ENCODE data around the gene BMPR1B. TPM values are rescaled to one million over a fixed set of nuclear protein-coding genes. Genes with fewer than 3 reads are reported as not detected.

Gene BMPR1B
- total and polyA plus RNA-seq, 9 of the 15 experiments (the other 6 are each of a cell fraction or from before 2014, with no cell fraction given) = 0.01 TPM; not detected in 8

- Histone ChIP-seq H3K36me3 (ENCODE audit: control insufficient read depth, insufficient read depth, low read length) (no peaks in the 10 kb centered on the region), H3K4me2 (ENCODE audit: insufficient read depth, low read length) (no peak overlapping the region), H2AFZ (ENCODE audit: low read depth, low read length) (no peak overlapping the region), H3K9me1 (ENCODE audit: control insufficient read depth, insufficient read depth, low read length) (no peaks in the 10 kb centered on the region), H3K9ac (ENCODE audit: insufficient read depth in 1 of 2, low read depth in 2 of 2, low read length in 2 of 2) (no peak overlapping the region), H4K20me1 (replicated peaks; ENCODE audit: control insufficient read depth, insufficient read depth, low read length) (no peaks in the 10 kb centered on the region), H3K4me3 (no peak overlapping the region), H3K79me2 (ENCODE audit: control insufficient read depth, insufficient read depth, low read length) (no peaks in the 10 kb centered on the region), H3K4me1 (replicated peaks in 1 of 2; ENCODE audit: control insufficient read depth in 2 of 2, insufficient read depth in 2 of 2, low read length in 2 of 2) (no peaks in the 10 kb centered on the region), H3K27me3 (ENCODE audit: control insufficient read depth in 2 of 2, insufficient read depth in 2 of 2, low read length in 2 of 2) (0 out of 5 replicates have a peak, but pooled peaks cover 0 to 2% of the 10 kb centered on the region in 2 experiments), H3K27ac (ENCODE audit: extremely low read depth, low read depth, low read length) (no peak overlapping the region), H3K9me3 (replicated peaks; ENCODE audit: control insufficient read depth, insufficient read depth, low read depth, low read length) (no peaks in the 10 kb centered on the region)
- TF ChIP-seq BCOR (IDR thresholded peaks at IDR 0.05) = no peak
- TF ChIP-seq, protein P1, sequence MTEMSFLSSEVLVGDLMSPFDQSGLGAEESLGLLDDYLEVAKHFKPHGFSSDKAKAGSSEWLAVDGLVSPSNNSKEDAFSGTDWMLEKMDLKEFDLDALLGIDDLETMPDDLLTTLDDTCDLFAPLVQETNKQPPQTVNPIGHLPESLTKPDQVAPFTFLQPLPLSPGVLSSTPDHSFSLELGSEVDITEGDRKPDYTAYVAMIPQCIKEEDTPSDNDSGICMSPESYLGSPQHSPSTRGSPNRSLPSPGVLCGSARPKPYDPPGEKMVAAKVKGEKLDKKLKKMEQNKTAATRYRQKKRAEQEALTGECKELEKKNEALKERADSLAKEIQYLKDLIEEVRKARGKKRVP (CRISPR knock-in tag; IDR thresholded peaks at IDR 0.05) = no peak
- no peak for TF ChIP-seq E2F6 (IDR thresholded peaks at IDR 0.05; ENCODE audit: borderline replicate concordance in 1 of 2, extremely low read depth in 1 of 2, insufficient read depth in 1 of 2, insufficient read length in 1 of 2, low read depth in 1 of 2, low read length in 1 of 2, poor library complexity in 1 of 2, severe bottlenecking in 1 of 2)
- no peak for TF ChIP-seq ZNF133 (CRISPR knock-in tag; IDR thresholded peaks at IDR 0.05)
- TF ChIP-seq PREB (CRISPR knock-in tag; IDR thresholded peaks at IDR 0.05) = no peak
- no peak for TF ChIP-seq RB1 (IDR thresholded peaks at IDR 0.05; ENCODE audit: low read depth)
- no peak for TF ChIP-seq MTF1 (CRISPR knock-in tag; IDR thresholded peaks at IDR 0.05; ENCODE audit: borderline replicate concordance)
- intact Hi-C loops (cut with micrococcal nuclease) (no loop called here), in situ Hi-C loops (cut with MboI) (no loop called here)
- WGBS (ENCODE audit: insufficient coverage, low coverage, missing lambda C conversion rate) = 0% methylated on average over 3 of the region's 3 CpGs
- no TSS peak for BruUV-seq (replicated peaks)
- ChIA-PET POLR2A (no interaction called here), CTCF (ENCODE audit: low intra/inter-chr PET ratio) (no interaction called here)
- FAIRE-seq (no peak), DNase-seq (ENCODE audit: extremely low read depth in 1 of 4, low spot score in 3 of 4) (no peak), ATAC-seq (no peak)
Measured at GRCh38 chr4:94889946-94890345, 132.2 kb downstream of the BMPR1B start.
